ENCODE results near the gene TPD52L2.
"Not testable (repeated sequence)": the region's sequence is repeated elsewhere in the genome, so short reads cannot be mapped to it uniquely, and the experiment has no call there.

Gene TPD52L2

GRCh38 chr20:63876489-63877036 is 11.5 kb downstream of the TPD52L2 start:
- Histone ChIP-seq H3K36me3 (ENCODE audit: insufficient read depth, low read depth, low read length) (peaks cover 63% of the 10 kb centered on the region), H3K4me3 (ENCODE audit: low read length) (no peak overlapping the region), H3K27me3 (ENCODE audit: insufficient read depth, low read length) (no peaks in the 10 kb centered on the region), H3K27ac (ENCODE audit: low read length) (no peak overlapping the region), H3K9ac (ENCODE audit: low read depth, low read length) (no peak overlapping the region), H3K4me1 (ENCODE audit: insufficient read depth, low read length) (no peaks in the 10 kb centered on the region), H3K9me3 (ENCODE audit: insufficient read depth, low read depth, low read length) (no peaks in the 10 kb centered on the region)

GRCh38 chr20:63877755-63878470 is 12.8 kb downstream of the TPD52L2 start:
- Histone ChIP-seq H3K9ac (ENCODE audit: low read depth, low read length) (no peak overlapping the region), H3K4me1 (ENCODE audit: insufficient read depth, low read length) (no peaks in the 10 kb centered on the region)

GRCh38 chr20:63878899-63879663 is 14.0 kb downstream of the TPD52L2 start:
- Histone ChIP-seq H3K4me1 (ENCODE audit: insufficient read depth, low read length) (no peaks in the 10 kb centered on the region), H3K9ac (ENCODE audit: low read depth, low read length) (no peak overlapping the region), H3K4me3 (ENCODE audit: low read length) (no peak overlapping the region), H3K9me3 (ENCODE audit: insufficient read depth, low read depth, low read length) (no peaks in the 10 kb centered on the region), H3K36me3 (ENCODE audit: insufficient read depth, low read depth, low read length) (peaks cover 69% of the 10 kb centered on the region), H3K27ac (ENCODE audit: low read length) (no peak overlapping the region), H3K27me3 (ENCODE audit: insufficient read depth, low read length) (no peaks in the 10 kb centered on the region)

More at GRCh38 chr20:63877755-63878470, 12.8 kb downstream of the TPD52L2 start:
- H3K36me3 ChIP-seq (ENCODE audit: insufficient read depth, low read depth, low read length), result peaks cover 65% of the 10 kb centered on the region
- no peak overlapping the region for H3K27ac ChIP-seq (ENCODE audit: low read length)
- H3K27me3 ChIP-seq (ENCODE audit: insufficient read depth, low read length), result no peaks in the 10 kb centered on the region
- no peak overlapping the region for H3K4me3 ChIP-seq (ENCODE audit: low read length)
- H3K9me3 ChIP-seq (ENCODE audit: insufficient read depth, low read depth, low read length), result no peaks in the 10 kb centered on the region

GRCh38 chr20:63880901-63881300 is 15.8 kb downstream of the TPD52L2 start:
- H3K36me3 ChIP-seq (ENCODE audit: insufficient read depth, low read depth, low read length), result peaks cover 66% of the 10 kb centered on the region
- not testable (repeated sequence) for H3K9me3 ChIP-seq (ENCODE audit: insufficient read depth, low read depth, low read length); H3K9ac ChIP-seq (ENCODE audit: low read depth, low read length); H3K27me3 ChIP-seq (ENCODE audit: insufficient read depth, low read length); H3K27ac ChIP-seq (ENCODE audit: low read length); H3K4me1 ChIP-seq (ENCODE audit: insufficient read depth, low read length); H3K4me3 ChIP-seq (ENCODE audit: low read length)

GRCh38 chr20:63881451-63882226 is 16.6 kb downstream of the TPD52L2 start:
- H3K9ac ChIP-seq (ENCODE audit: low read depth, low read length), result no peak overlapping the region
- H3K4me1 ChIP-seq (ENCODE audit: insufficient read depth, low read length), result no peaks in the 10 kb centered on the region
- H3K27me3 ChIP-seq (ENCODE audit: insufficient read depth, low read length), result no peaks in the 10 kb centered on the region
- H3K4me3 ChIP-seq (ENCODE audit: low read length), result no peak overlapping the region
- H3K9me3 ChIP-seq (ENCODE audit: insufficient read depth, low read depth, low read length), result no peaks in the 10 kb centered on the region
- H3K36me3 ChIP-seq (ENCODE audit: insufficient read depth, low read depth, low read length), result peaks cover 59% of the 10 kb centered on the region
- H3K27ac ChIP-seq (ENCODE audit: low read length), result no peak overlapping the region

- Histone ChIP-seq H3K9ac (ENCODE audit: low read depth, low read length) (no peak overlapping the region), H3K27ac (ENCODE audit: low read length) (no peak overlapping the region), H3K9me3 (ENCODE audit: insufficient read depth, low read depth, low read length) (no peaks in the 10 kb centered on the region), H3K27me3 (ENCODE audit: insufficient read depth, low read length) (no peaks in the 10 kb centered on the region), H3K4me3 (ENCODE audit: low read length) (no peak overlapping the region), H3K36me3 (ENCODE audit: insufficient read depth, low read depth, low read length) (peaks cover 62% of the 10 kb centered on the region), H3K4me1 (ENCODE audit: insufficient read depth, low read length) (no peaks in the 10 kb centered on the region)
Observed at GRCh38 chr20:63882257-63883200, 17.5 kb downstream of the TPD52L2 start.

GRCh38 chr20:63883201-63883593 is 18.1 kb downstream of the TPD52L2 start:
- H3K4me3 ChIP-seq (ENCODE audit: low read length), result no peak overlapping the region
- peaks cover 62% of the 10 kb centered on the region for H3K36me3 ChIP-seq (ENCODE audit: insufficient read depth, low read depth, low read length)
- H3K9me3 ChIP-seq (ENCODE audit: insufficient read depth, low read depth, low read length), result no peaks in the 10 kb centered on the region
- H3K9ac ChIP-seq (ENCODE audit: low read depth, low read length), result no peak overlapping the region
- H3K4me1 ChIP-seq (ENCODE audit: insufficient read depth, low read length), result no peaks in the 10 kb centered on the region
- no peak overlapping the region for H3K27ac ChIP-seq (ENCODE audit: low read length)
- H3K27me3 ChIP-seq (ENCODE audit: insufficient read depth, low read length), result no peaks in the 10 kb centered on the region

GRCh38 chr20:63884506-63885263 is 19.6 kb downstream of the TPD52L2 start:
- Histone ChIP-seq H3K4me1 (ENCODE audit: insufficient read depth, low read length) (no peaks in the 10 kb centered on the region), H3K36me3 (ENCODE audit: insufficient read depth, low read depth, low read length) (peaks cover 60% of the 10 kb centered on the region), H3K27ac (ENCODE audit: low read length) (no peak overlapping the region), H3K9ac (ENCODE audit: low read depth, low read length) (no peak overlapping the region), H3K9me3 (ENCODE audit: insufficient read depth, low read depth, low read length) (no peaks in the 10 kb centered on the region), H3K27me3 (ENCODE audit: insufficient read depth, low read length) (no peaks in the 10 kb centered on the region), H3K4me3 (ENCODE audit: low read length) (no peak overlapping the region)

GRCh38 chr20:63885264-63886053 is 20.4 kb downstream of the TPD52L2 start:
- Histone ChIP-seq H3K4me1 (ENCODE audit: insufficient read depth, low read length) (no peaks in the 10 kb centered on the region), H3K36me3 (ENCODE audit: insufficient read depth, low read depth, low read length) (peaks cover 68% of the 10 kb centered on the region), H3K27ac (ENCODE audit: low read length) (no peak overlapping the region)

GRCh38 chr20:63886054-63886419 is 21.0 kb downstream of the TPD52L2 start:
- H3K27ac ChIP-seq (ENCODE audit: low read length), result no peak overlapping the region
- H3K27me3 ChIP-seq (ENCODE audit: insufficient read depth, low read length), result no peaks in the 10 kb centered on the region
- H3K4me1 ChIP-seq (ENCODE audit: insufficient read depth, low read length), result no peaks in the 10 kb centered on the region
- no peak overlapping the region for H3K4me3 ChIP-seq (ENCODE audit: low read length)
- H3K36me3 ChIP-seq (ENCODE audit: insufficient read depth, low read depth, low read length), result peaks cover 74% of the 10 kb centered on the region
- H3K9ac ChIP-seq (ENCODE audit: low read depth, low read length), result no peak overlapping the region
- no peaks in the 10 kb centered on the region for H3K9me3 ChIP-seq (ENCODE audit: insufficient read depth, low read depth, low read length)

More at GRCh38 chr20:63885264-63886053, 20.4 kb downstream of the TPD52L2 start:
- H3K27me3 ChIP-seq (ENCODE audit: insufficient read depth, low read length), result no peaks in the 10 kb centered on the region
- no peak overlapping the region for H3K4me3 ChIP-seq (ENCODE audit: low read length)
- no peaks in the 10 kb centered on the region for H3K9me3 ChIP-seq (ENCODE audit: insufficient read depth, low read depth, low read length)
- no peak overlapping the region for H3K9ac ChIP-seq (ENCODE audit: low read depth, low read length)

All from iPS-20b (cell line).